H1 (cell line): ENCODE data around the gene CASP12. TPM values are rescaled to one million over a fixed set of nuclear protein-coding genes. Genes with fewer than 3 reads are reported as not detected.

ENCODE experiments used
- CHD1 ChIP-seq: IDR thresholded peaks from 2 replicates; pipeline ENCODE4 v1.6.1; 2012; ENCODE audit warnings: low read depth, low read length, improper control_type of control experiment
- KDM1A ChIP-seq: fragments of 200-600, 300-600 bp; sonication (generic); IDR thresholded peaks from 2 replicates; pipeline ENCODE4 v1.7.1; 2016; ENCODE audit warnings: mild to moderate bottlenecking, low read length, borderline replicate concordance
- PHF8 ChIP-seq: fragments of 200-600 bp; sonication (generic); conservative IDR thresholded peaks from 2 replicates; pipeline ENCODE4 v1.7.1; 2012; ENCODE audit warnings: low read depth, mild to moderate bottlenecking, inconsistent platforms, low read length, moderate library complexity
- POLR2AphosphoS5 ChIP-seq: IDR thresholded peaks from 2 replicates; pipeline ENCODE4 v1.6.1; 2011; ENCODE audit warnings: low read depth, low read length
- RBBP5 ChIP-seq: IDR thresholded peaks from 2 replicates; pipeline ENCODE4 v1.7.1; 2012; ENCODE audit warnings: low read depth, mild to moderate bottlenecking, inconsistent platforms, low read length, moderate library complexity, borderline replicate concordance
- TEAD4 ChIP-seq: IDR thresholded peaks from 2 replicates; pipeline ENCODE4 v1.6.1; 2012; ENCODE audit warnings: low read depth, low read length, inconsistent platforms, mixed read lengths
- polyA plus RNA-seq, 7 experiments: library from polyadenylated mRNA; depleted of rRNA in 3 of 7; stranded (reverse) in 5 of 7; unstranded in 2 of 7; fragments of >200 nt in 5 of 7; fragments of 200-250 nt in 2 of 7; gene quantifications; 1 replicate in 5 of 7; 2 replicates in 1 of 7; 4 replicates in 1 of 7; pipeline versions ENCODE4 v1.2.1 to v1.2.3, GENCODE V29; 2011 to 2013; ENCODE audit warnings: missing spikeins in 2 of 7, mixed read lengths in 2 of 7
- total RNA-seq: library from RNA; stranded (reverse); fragmentation: NEBNext Ultra II Directional; extraction: Animal tissue kit (Norgen Biotek cat#: 25700); gene quantifications from 2 replicates; pipeline ENCODE4 v1.2.1, GENCODE V29; 2021
- TF ChIP-seq, protein P1 (sequence below): fragments of 300-600 bp; sonication (generic); IDR thresholded peaks from 2 replicates; pipeline ENCODE4 v1.7.1; 2012; ENCODE audit warnings: low read length, moderate library complexity, mild to moderate bottlenecking, inconsistent platforms; ENCODE audit not compliant: insufficient replicate concordance
- TF ChIP-seq, protein P2 (sequence below): IDR thresholded peaks from 2 replicates; pipeline ENCODE4 v1.6.1; 2012; ENCODE audit warnings: inconsistent platforms

CASP12 gene
- total and polyA plus RNA-seq, 2 of the 8 experiments (the other 6 are each of a cell fraction or from before 2014, with no cell fraction given) = not detected

GRCh38 chr11:104872393-104872792, 25.9 kb downstream of the CASP12 start (continued):
- TF ChIP-seq, protein P1, sequence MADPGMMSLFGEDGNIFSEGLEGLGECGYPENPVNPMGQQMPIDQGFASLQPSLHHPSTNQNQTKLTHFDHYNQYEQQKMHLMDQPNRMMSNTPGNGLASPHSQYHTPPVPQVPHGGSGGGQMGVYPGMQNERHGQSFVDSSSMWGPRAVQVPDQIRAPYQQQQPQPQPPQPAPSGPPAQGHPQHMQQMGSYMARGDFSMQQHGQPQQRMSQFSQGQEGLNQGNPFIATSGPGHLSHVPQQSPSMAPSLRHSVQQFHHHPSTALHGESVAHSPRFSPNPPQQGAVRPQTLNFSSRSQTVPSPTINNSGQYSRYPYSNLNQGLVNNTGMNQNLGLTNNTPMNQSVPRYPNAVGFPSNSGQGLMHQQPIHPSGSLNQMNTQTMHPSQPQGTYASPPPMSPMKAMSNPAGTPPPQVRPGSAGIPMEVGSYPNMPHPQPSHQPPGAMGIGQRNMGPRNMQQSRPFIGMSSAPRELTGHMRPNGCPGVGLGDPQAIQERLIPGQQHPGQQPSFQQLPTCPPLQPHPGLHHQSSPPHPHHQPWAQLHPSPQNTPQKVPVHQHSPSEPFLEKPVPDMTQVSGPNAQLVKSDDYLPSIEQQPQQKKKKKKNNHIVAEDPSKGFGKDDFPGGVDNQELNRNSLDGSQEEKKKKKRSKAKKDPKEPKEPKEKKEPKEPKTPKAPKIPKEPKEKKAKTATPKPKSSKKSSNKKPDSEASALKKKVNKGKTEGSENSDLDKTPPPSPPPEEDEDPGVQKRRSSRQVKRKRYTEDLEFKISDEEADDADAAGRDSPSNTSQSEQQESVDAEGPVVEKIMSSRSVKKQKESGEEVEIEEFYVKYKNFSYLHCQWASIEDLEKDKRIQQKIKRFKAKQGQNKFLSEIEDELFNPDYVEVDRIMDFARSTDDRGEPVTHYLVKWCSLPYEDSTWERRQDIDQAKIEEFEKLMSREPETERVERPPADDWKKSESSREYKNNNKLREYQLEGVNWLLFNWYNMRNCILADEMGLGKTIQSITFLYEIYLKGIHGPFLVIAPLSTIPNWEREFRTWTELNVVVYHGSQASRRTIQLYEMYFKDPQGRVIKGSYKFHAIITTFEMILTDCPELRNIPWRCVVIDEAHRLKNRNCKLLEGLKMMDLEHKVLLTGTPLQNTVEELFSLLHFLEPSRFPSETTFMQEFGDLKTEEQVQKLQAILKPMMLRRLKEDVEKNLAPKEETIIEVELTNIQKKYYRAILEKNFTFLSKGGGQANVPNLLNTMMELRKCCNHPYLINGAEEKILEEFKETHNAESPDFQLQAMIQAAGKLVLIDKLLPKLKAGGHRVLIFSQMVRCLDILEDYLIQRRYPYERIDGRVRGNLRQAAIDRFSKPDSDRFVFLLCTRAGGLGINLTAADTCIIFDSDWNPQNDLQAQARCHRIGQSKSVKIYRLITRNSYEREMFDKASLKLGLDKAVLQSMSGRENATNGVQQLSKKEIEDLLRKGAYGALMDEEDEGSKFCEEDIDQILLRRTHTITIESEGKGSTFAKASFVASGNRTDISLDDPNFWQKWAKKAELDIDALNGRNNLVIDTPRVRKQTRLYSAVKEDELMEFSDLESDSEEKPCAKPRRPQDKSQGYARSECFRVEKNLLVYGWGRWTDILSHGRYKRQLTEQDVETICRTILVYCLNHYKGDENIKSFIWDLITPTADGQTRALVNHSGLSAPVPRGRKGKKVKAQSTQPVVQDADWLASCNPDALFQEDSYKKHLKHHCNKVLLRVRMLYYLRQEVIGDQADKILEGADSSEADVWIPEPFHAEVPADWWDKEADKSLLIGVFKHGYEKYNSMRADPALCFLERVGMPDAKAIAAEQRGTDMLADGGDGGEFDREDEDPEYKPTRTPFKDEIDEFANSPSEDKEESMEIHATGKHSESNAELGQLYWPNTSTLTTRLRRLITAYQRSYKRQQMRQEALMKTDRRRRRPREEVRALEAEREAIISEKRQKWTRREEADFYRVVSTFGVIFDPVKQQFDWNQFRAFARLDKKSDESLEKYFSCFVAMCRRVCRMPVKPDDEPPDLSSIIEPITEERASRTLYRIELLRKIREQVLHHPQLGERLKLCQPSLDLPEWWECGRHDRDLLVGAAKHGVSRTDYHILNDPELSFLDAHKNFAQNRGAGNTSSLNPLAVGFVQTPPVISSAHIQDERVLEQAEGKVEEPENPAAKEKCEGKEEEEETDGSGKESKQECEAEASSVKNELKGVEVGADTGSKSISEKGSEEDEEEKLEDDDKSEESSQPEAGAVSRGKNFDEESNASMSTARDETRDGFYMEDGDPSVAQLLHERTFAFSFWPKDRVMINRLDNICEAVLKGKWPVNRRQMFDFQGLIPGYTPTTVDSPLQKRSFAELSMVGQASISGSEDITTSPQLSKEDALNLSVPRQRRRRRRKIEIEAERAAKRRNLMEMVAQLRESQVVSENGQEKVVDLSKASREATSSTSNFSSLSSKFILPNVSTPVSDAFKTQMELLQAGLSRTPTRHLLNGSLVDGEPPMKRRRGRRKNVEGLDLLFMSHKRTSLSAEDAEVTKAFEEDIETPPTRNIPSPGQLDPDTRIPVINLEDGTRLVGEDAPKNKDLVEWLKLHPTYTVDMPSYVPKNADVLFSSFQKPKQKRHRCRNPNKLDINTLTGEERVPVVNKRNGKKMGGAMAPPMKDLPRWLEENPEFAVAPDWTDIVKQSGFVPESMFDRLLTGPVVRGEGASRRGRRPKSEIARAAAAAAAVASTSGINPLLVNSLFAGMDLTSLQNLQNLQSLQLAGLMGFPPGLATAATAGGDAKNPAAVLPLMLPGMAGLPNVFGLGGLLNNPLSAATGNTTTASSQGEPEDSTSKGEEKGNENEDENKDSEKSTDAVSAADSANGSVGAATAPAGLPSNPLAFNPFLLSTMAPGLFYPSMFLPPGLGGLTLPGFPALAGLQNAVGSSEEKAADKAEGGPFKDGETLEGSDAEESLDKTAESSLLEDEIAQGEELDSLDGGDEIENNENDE = no peak
- TF ChIP-seq RBBP5 (no peak), KDM1A (no peak), TEAD4 (no peak), PHF8 (no peak), CHD1 (no peak), POLR2AphosphoS5 (no peak)
- TF ChIP-seq, protein P2, sequence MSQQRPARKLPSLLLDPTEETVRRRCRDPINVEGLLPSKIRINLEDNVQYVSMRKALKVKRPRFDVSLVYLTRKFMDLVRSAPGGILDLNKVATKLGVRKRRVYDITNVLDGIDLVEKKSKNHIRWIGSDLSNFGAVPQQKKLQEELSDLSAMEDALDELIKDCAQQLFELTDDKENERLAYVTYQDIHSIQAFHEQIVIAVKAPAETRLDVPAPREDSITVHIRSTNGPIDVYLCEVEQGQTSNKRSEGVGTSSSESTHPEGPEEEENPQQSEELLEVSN = no peak
